ENCODE results near the gene RBM23. TPM values are rescaled to one million over a fixed set of nuclear protein-coding genes. Genes with fewer than 3 reads are reported as not detected.

The RBM23 gene
- total and polyA plus RNA-seq, 2 of the 8 experiments (the other 6 are each of a cell fraction or from before 2014, with no cell fraction given): 41.2 to 43.3 TPM

GRCh38 chr14:22898302-22899090, 20.5 kb downstream of the RBM23 start (continued):
- no peak for TF ChIP-seq EZH2 (IDR thresholded peaks at IDR 0.05; ENCODE audit: low read depth, low read length, severe bottlenecking)
- no peak for TF ChIP-seq FOSL1 (IDR thresholded peaks at IDR 0.05; ENCODE audit: insufficient read depth, low read depth, low read length)
